Cortex of kidney (tissue), 1 donor: ENCODE measurements around the gene SEMA4G.

Source experiments
- DNase-seq: peaks from one replicate; lab custom pipeline; 2025; lab: John Stamatoyannopoulos, UW

The SEMA4G gene

GRCh38 chr10:100969187-100970075, at the start of gene SEMA4G:
TSS of gene SEMA4G (plus strand) at chr10:100969504. CDS start at chr10:100972913, 3,409 bp downstream.
- DNase-seq, result no peak

GRCh38 chr10:100923580-100923979, 45.7 kb upstream of the SEMA4G start:
- no peak for DNase-seq

GRCh38 chr10:100927266-100927665, 42.0 kb upstream of the SEMA4G start:
- no peak for DNase-seq

- DNase-seq, result no peak
Observed at GRCh38 chr10:100928039-100928438, 41.3 kb upstream of the SEMA4G start.

- DNase-seq, result no peak
Observed at GRCh38 chr10:100930368-100930767, 38.9 kb upstream of the SEMA4G start.

- no peak for DNase-seq
Observed at GRCh38 chr10:100934084-100934659, 35.1 kb upstream of the SEMA4G start.

- no peak for DNase-seq
Observed at GRCh38 chr10:100939763-100940344, 29.4 kb upstream of the SEMA4G start.

GRCh38 chr10:100942229-100942628, 27.1 kb upstream of the SEMA4G start:
- DNase-seq, result no peak

- no peak for DNase-seq
Observed at GRCh38 chr10:100943508-100943907, 25.8 kb upstream of the SEMA4G start.

GRCh38 chr10:100945754-100946153, 23.6 kb upstream of the SEMA4G start:
- DNase-seq, result no peak

- DNase-seq, result no peak
Observed at GRCh38 chr10:100948916-100949315, 20.4 kb upstream of the SEMA4G start.

- DNase-seq, result no peak
Observed at GRCh38 chr10:100960251-100960650, 9.1 kb upstream of the SEMA4G start.

- no peak for DNase-seq
Observed at GRCh38 chr10:100962351-100963080, 6.8 kb upstream of the SEMA4G start.

- DNase-seq, result no peak
Observed at GRCh38 chr10:100963826-100964225, 5.5 kb upstream of the SEMA4G start.

GRCh38 chr10:100965820-100966219, 3.5 kb upstream of the SEMA4G start:
- no peak for DNase-seq

- DNase-seq, result no peak
Observed at GRCh38 chr10:100966887-100967286, 2.4 kb upstream of the SEMA4G start.

- DNase-seq, result no peak
Observed at GRCh38 chr10:100967332-100967731, 2.0 kb upstream of the SEMA4G start.

GRCh38 chr10:100968062-100968736, 1.1 kb upstream of the SEMA4G start:
- DNase-seq, result no peak

- no peak for DNase-seq
Observed at GRCh38 chr10:100968863-100969186, 479 bp upstream of the SEMA4G start.

GRCh38 chr10:100970076-100970913, 991 bp downstream of the SEMA4G start:
- no peak for DNase-seq
